HG02678 (cell line): ENCODE results near the gene SCFD2.
A peak's percentile ranks its signal among the peaks of the same experiment; 100 is the strongest.

ENCODE experiments used
- ATAC-seq: cut with Tn5 transposase; IDR thresholded peaks from one replicate; pipeline ENCODE4 v1.9.1; 2021; ENCODE audit warnings: mild to moderate bottlenecking, moderate library complexity; ENCODE audit not compliant: unreplicated experiment

Gene SCFD2

GRCh38 chr4:53118676-53119075 is 247.2 kb downstream of the SCFD2 start:
- no peak for ATAC-seq

- no peak for ATAC-seq
Observed at GRCh38 chr4:53116954-53117353, 248.9 kb downstream of the SCFD2 start.

GRCh38 chr4:53113431-53114225 is 252.2 kb downstream of the SCFD2 start:
- no peak for ATAC-seq

GRCh38 chr4:53105313-53105712 is 260.5 kb downstream of the SCFD2 start:
- no peak for ATAC-seq

GRCh38 chr4:53103481-53103880 is 262.4 kb downstream of the SCFD2 start:
- ATAC-seq = no peak

GRCh38 chr4:53101191-53101581 is 264.7 kb downstream of the SCFD2 start:
- no peak for ATAC-seq

GRCh38 chr4:53100501-53101190 is 265.2 kb downstream of the SCFD2 start:
- no peak for ATAC-seq

- ATAC-seq = no peak
Observed at GRCh38 chr4:53098681-53099121, 267.2 kb downstream of the SCFD2 start.

- no peak for ATAC-seq
Observed at GRCh38 chr4:53094040-53094439, 271.8 kb downstream of the SCFD2 start.

- ATAC-seq = no peak
Observed at GRCh38 chr4:53089936-53090729, 275.7 kb downstream of the SCFD2 start.

GRCh38 chr4:53088152-53088551 is 277.7 kb downstream of the SCFD2 start:
- ATAC-seq = no peak

GRCh38 chr4:53076374-53076958 is 289.4 kb downstream of the SCFD2 start:
- no peak for ATAC-seq

- peak; percentile 47 for ATAC-seq
Observed at GRCh38 chr4:53075162-53075785, 290.6 kb downstream of the SCFD2 start.

GRCh38 chr4:53068755-53069330 is 297.0 kb downstream of the SCFD2 start:
- no peak for ATAC-seq

GRCh38 chr4:53067125-53067802 is 298.6 kb downstream of the SCFD2 start:
- ATAC-seq = no peak

GRCh38 chr4:53066155-53066554 is 299.7 kb downstream of the SCFD2 start:
- no peak for ATAC-seq

GRCh38 chr4:53064609-53065008 is 301.3 kb downstream of the SCFD2 start:
- no peak for ATAC-seq

GRCh38 chr4:53061091-53061850 is 304.6 kb downstream of the SCFD2 start:
- no peak for ATAC-seq

GRCh38 chr4:53060278-53060677 is 305.6 kb downstream of the SCFD2 start:
- no peak for ATAC-seq
